ENCODE results near the gene FBL.
"Not testable (repeated sequence)": the region's sequence is repeated elsewhere in the genome, so short reads cannot be mapped to it uniquely, and the experiment has no call there.

Gene FBL

DNA sequence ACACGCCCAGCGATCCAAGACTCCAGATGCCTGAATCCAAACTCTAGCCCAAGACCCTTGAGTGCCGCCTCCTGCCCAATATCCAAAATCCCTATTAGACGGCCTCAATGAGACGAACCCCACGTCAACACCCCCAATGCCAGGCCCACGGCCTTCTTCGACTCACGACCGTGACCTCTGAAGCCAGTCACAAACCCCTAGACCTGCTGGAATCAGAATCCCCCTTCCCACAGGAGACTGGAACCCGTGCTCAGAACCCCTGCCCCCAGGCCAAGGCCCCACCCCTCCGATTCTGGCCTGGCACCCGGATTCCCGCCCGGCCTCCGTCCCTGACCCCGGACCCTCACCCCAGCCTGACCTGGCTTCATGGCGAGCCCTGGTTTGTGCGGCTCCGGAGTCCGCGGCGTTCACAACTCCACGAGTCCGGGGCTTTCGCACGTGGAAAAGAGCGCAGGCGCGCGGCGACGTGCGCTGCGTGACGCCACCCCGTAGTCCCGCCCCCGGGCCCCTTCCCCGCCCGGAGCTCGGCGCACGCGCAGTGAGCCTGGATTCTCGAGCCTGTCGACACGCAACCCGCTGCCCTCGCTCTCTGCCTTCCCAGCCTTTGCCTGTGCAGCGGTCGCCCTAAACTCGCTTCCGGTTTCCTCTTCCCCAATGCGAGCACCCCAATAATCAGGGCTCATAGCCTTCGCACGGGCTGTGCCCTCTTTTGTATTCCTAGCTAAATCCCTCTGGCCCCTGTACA is at the start of gene FBL:
Gene FBL, minus strand, starts transcription at position 447 of the 745 bp plus-strand sequence. Its CDS starts 79 bp downstream, at position 368.
- in situ Hi-C loops (cut with HindIII; ENCODE audit: low sequenced_read_pairs) = loop anchor here (10.0 kb wide), 1 partner anchor 61 kb away; no protein-coding TSS in a partner anchor

DNA sequence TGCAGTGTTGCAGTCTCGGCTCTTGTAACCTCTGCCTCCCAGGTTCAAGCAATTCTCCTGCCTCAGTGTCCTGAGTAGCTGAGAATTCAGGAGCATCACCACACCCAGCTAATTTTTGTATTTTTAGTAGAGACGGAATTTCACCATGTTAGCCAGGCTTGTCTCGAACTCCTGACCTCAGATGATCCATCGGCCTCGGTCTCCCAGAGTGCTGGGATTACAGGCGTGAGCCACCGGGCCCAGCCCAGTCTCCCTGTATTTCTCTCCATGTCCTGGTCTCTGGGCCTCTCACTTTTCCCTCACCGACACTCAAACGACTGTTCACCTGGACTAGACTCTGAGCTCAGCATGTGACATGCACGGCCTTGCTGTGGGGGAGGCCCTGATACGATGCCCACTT is 48.9 kb upstream of the FBL start:
- in situ Hi-C loops (cut with HindIII; ENCODE audit: low sequenced_read_pairs) = not testable (repeated sequence)

DNA sequence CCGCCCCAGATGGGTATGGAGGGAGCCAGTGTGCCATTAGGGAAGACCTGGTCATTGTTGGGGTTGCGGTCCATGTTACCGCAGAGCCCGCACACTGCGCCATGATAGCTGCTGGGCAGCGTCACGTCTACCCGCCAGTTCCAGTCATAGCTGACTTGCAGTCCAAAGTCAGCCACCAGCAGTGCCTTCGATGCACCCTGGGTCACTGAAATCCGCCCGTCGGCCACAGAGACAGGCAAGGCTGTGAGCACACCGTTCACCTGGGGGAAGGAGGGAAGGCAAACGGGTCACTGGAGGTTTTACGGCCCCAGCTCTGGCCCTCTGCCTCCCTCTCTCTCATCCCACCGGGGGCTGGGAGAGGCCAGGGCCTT is 48.0 kb upstream of the FBL start:
- in situ Hi-C loops (cut with HindIII; ENCODE audit: low sequenced_read_pairs) = not testable (repeated sequence)

DNA sequence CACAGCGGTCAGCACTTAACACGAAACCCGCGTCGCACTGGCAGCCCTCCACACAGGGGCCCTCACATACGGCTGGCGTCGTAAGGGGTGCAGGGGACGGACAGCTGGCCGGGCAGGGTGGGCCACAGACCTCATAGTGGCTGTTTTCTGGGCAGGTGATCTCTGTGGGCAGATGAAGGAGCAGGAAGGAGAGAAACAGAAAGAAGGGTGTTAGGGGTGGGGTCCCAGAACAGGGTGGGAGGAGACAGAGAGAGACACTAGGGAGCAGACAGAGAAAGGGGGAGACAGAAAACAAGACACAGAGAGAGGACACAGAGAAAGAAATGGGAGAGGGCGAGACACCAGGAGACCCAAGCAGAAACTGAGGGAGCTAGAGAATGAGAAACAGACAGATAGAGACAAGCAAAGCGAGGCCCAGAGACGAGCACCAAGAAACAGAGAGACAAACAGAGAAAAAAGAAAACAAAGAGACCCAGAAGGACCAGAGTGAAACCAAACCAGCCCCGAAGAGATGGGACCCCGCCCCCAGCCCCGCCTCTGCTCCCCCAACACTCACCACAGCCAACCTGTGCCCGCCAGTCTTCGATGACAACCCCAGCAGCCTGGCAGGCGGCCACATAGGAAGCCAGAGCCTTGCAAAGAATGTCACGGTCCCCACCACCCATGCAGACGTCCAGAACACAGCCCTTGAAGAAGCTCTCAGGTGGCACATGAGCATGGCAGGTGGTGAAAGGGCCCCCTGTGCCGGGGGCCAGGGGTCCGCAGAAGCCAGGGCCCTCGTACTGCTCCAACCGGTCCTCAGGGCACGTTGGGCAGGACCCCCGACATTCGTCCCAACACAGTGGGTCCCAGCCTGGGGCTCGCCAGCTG is 47.4 kb upstream of the FBL start:
- in situ Hi-C loops (cut with HindIII; ENCODE audit: low sequenced_read_pairs) = not testable (repeated sequence)

DNA sequence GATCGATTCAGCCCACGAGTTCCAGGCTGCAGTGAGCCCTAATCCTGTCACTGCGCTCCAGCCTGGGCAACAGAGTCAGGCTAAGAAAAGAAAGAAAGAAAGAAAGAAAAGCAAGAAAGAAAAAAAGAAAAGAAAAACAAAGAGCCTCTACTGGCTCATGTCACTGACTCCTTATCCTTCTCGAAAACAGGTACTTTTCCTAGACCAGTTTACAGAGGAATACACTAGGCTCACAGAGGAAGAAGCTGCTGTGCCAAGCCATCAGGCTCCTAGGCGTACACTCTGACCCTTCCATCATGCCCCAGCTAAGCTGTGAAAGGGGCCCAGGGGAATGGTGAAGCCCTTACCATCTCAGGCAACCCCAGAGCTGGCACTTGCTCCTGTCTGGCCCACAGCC is 46.3 kb upstream of the FBL start:
- in situ Hi-C loops (cut with HindIII; ENCODE audit: low sequenced_read_pairs) = not testable (repeated sequence)

DNA sequence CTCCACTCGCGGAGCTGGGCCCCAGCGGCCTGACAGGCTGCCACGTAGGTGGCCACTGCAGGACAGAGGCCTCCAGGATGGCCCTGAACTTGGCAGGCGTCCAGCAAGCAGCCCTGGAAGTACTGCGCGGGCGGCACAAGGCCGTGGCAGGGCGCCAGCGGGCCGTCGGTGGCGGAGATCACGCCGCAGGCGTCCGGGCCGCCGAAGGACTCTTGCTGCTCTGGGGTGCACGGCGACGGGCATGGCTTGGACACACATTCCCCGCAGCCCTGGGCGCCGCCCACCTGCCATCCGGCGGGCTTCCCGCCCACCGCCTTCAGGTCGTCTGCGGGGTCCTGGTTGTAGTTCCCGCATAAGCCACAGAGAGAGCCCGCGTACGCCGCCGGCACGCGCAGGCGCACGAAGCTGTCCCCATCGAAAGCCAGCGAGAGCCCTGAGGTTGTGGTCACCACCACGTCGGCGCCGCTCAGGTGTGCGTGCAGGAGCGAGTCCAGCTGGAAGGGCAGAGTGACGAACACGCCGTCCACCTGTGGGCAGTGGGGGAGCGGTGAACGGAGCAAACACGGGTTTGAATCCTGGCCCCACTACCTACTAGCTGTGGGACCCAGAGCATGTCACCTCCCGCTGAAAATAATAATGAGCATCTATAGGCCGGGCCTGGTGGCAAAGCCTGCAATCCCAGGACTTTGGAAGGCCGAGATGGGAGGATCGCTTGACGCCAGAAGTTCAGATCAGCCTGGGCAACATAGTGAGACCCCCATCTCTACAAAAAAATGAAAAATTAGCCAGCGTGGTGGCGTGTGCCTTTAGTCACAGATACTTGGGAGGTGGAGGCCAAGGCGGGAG is 45.7 kb upstream of the FBL start:
- in situ Hi-C loops (cut with HindIII; ENCODE audit: low sequenced_read_pairs) = not testable (repeated sequence)

DNA sequence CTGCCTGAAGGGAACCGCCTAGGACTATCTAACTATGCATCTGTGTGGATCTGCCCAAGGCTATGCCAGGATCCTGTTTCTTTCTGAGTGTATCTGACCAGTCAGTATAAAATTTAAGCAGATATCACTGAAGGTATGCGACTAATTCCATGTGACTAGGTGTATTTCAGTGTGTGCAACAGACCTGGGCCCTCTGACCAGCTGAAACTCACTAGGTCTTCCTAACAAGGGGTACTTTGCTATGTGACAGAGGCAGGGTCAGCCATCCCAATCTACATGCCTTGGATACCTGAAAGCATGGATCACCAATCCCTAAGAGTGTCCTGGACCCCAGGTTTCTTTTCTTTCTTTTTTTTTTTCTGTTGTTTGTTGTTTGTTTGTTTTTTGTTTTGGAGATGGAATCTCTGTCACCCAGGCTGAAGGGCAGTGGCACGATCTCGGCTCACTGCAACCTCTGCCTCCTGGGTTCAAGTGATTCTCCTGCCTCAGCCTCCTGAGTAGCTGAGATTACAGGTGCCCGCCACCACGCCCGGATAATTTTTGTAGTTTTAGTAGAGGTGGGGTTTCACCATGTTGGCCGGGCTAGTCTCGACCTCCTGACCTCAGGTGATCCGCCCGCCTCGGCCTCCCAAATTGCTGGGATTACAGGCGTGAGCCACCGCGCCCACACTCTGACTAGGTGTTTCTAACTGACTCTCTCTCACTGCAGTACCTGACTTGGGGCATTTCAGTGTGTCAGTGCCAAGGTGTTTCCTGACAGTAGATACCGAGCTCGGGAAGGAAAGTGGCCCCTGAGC is 44.8 kb upstream of the FBL start:
- in situ Hi-C loops (cut with HindIII; ENCODE audit: low sequenced_read_pairs) = no loop called here

DNA sequence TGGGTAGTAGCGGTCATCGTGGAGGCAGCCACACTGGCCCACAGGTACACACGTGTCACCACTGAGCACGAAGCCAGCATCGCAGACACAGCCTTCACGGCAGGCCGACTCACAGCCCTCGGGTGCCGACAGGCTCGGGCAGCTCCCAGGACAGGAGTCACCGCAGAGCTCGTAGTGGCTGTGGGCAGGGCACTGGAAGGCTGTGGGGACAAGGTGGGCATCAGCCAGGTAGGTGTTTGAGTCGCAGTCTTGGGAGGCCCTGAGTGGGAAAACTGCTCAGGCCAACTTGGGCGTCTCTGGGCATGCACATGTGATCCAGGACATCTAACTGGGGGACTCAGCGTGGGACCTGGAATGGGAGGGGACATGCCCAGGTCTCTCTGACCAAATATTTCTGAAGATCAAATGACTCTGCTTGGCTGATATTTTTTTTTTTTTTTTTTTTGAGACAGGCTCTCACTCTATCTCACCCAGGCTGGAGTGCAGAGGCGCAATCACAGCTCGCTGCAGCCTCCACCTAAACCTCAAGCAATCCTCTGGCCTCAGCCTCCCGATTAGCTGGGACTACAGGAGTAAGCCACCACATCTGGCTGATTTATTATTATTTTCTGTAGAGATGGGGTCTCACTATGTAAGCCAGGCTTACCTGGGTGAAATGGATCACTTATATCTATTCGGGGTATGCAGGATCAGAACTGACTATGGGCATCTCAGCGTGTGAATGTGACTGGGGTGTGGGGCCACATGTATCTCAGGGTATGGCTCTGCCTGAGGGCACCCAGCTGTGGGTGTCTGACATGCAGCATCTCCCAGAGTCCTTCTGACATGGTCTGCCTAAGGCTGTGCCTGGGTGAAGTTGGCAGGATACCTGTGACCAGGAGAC is 43.9 kb upstream of the FBL start:
- in situ Hi-C loops (cut with HindIII; ENCODE audit: low sequenced_read_pairs) = not testable (repeated sequence)

DNA sequence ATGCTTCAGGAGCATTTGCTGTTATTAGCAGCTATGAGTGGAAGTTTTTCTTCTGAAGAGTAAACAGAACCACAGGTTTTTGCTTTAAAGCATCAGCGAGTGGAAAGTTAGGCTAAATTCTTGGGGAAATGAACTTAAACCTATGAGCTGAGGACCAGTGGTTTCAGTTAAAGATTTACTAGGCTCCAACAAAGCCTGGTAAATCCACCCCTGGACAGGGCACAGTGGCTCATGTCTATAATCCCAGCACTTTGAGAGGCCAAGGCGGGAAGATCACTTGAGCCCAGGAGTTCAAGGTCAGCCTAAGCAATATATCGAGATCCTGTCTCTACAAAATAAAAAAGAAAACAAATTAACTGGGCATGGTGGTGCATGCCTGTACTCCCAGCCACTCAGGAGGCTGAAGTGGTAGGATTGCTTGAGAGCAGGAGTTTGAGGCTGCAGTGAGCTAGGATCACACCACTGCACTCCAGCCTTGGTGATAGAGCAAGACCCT is 41.3 kb upstream of the FBL start:
- in situ Hi-C loops (cut with HindIII; ENCODE audit: low sequenced_read_pairs) = not testable (repeated sequence)

DNA sequence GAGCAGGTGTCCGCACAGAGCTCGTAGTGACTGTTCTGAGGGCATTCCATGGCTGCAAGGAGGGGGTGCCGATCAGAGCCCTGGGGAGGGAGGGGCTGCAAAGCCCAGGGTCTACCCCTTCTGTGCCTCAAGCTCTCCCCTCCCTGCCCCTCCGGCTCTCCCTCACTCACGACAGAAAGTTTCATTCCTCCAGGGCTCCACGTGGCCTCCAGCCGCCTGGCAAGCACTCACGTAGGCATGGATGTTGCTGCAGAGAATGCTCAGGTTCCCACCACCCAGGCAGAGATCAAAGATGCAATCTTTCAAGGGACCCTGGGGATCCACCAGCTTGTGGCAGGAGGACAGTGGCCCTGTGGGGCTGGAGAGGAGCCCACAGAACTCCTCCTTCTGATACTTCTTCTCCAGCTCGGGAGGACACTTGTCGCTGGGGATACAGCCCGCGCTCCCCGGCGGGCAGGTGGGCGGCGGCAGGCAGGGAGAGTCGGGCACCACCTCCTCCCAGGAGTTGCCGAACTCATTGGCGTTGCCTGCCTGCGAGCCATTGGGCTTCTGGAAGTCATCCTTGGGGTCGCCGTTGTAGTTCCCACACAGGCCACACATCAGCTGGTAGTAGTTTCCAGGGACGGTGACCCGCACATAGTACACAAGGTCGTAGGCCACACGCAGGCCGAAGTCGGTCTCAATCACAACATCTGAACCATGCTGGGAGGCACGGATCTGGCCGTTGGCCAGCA is 39.8 kb upstream of the FBL start:
- in situ Hi-C loops (cut with HindIII; ENCODE audit: low sequenced_read_pairs) = not testable (repeated sequence)

DNA sequence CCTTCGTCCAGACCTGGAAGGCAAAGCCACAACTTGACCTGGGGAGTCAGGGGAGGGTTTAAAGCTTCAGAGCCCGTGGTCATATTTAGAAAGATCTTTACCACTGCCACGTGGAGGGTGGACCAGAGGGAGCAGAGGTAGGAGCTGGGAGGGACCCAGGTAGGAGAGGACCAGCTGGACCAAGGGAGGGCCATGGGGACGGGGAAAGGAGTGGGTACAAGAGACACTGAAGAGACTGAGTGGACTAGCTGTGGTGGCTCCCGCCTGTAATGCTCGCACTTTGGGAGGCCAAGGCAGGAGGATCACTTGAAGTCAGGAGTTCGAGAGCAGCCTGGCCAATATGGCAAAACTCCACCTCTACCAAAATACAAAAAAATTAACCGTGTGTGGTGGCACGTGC is 38.5 kb upstream of the FBL start:
- in situ Hi-C loops (cut with HindIII; ENCODE audit: low sequenced_read_pairs) = not testable (repeated sequence)

DNA sequence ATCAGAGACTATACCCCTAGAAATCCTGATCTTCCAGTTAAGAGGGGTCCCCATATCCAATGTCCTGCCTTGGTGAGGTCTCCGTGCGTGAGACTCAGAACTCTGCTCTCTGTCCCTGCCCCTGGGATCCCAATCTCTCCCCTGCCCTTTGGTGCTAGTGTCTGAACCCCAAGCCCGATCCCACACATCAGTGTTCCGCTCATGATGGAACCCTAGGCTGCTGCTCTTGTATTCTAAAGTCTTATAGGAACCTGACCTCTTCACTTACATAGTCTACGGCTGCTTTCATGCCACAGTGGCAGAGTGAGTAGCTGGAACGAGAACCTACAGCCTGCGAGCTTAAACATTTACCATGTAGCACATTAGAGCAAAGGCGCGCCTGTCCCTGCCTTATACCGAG is 36.5 kb upstream of the FBL start:
- in situ Hi-C loops (cut with HindIII; ENCODE audit: low sequenced_read_pairs) = not testable (repeated sequence)

DNA sequence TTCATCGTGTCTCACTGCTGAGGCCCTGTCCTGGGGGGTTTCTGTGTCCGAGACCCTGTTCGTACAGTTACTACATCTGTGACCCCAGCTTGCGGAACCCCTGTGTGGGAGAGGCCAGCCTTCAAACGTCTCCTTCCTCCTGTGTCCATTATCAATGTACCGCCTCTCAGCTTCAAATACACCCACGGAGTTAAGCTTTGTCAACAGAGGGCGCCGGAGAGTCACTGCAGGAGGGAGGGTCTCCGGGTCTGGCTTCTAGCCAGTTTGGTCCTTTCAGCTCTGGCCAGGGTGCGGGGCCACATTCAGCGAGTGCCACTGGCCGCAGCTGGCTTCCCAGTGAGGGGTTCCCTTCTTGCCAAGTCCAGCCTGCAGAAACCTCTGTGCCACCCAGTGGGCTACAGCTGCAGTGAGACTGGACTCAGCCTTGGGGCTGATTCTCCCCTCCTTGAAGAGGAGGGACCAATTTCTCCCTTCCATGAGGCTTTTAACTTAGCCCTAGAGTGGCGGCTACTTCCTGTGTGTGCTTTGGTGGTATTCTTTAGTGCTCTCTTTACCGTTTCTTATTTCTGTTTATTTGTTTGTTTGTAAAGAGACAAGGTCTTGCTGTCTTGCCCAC is 35.4 kb upstream of the FBL start:
- in situ Hi-C loops (cut with HindIII; ENCODE audit: low sequenced_read_pairs) = not testable (repeated sequence)

DNA sequence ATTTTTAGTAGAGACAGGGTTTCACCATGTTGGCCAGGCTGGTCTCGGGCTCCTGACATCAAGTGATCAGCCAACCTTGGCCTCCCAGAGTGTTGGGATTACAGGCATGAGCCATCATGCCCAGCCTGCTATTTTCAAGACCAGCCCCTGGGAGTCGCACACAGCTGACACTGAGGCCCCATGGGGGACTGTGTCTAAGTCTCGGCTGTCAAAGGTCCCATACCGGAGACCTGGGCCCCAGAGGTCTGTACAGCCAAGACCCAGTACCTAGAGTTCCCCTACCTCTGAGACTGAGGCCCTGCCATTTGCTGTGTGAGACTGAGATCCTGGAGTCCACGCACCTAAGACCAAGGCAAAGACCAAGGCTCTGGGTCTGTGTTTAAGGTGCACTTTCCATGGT is 34.1 kb upstream of the FBL start:
- in situ Hi-C loops (cut with HindIII; ENCODE audit: low sequenced_read_pairs) = not testable (repeated sequence)

DNA sequence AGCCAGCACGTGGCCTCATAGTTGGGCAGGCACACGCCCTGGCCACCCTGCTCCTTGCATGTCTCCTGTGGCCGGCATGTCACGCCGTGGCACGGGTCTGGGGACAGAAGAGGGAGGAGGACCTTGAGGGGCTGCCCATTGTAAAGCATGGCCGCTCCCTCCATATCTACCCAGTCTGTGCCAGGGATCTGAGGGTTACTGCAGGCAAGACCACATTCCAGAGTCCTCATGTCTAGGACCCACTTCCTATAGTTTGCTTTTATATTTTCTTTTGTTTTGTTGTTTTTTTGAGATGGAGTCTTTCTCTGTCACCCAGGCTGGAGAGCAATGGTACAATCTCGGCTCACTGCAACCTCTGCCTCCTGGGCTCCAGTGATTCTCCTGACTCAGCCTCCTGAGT is 33.6 kb upstream of the FBL start:
- in situ Hi-C loops (cut with HindIII; ENCODE audit: low sequenced_read_pairs) = not testable (repeated sequence)

DNA sequence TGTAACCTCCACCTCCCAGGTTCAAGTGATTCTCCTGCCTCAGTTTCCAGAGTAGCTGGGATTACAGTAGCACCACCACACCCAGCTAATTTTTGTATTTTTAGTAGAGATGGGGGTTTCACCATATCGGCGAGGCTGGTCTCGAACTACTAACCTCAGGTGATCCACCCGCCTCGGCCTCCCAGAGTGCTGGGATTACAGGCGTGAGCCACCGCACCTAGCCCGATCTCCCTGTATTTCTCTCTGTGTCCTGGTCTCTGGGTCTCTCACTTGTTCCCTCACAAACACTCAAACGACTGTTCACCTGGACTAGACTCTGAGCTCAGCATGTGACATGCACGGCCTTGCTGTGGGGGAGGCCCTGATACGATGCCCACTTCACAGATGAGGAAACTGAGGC is 32.7 kb upstream of the FBL start:
- in situ Hi-C loops (cut with HindIII; ENCODE audit: low sequenced_read_pairs) = not testable (repeated sequence)

DNA sequence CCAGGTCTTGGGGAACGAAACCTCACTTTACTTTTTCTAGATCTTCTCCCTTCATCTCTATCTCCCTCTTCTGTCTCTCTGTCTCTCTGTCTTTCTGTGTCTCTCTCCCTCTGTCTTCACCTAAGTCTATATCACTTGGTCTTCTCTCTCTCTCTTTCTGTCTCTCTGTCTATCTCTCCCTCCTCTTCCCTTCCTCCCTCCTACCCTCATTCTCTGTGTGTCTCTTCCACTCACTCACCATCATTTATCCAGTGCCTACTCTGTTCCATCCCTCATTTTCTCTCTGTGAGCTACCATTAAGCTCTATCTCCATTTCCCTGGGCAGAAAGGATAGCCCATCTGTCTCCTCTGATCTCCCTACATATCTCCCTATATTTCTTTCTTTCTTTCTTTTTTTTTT is 32.2 kb upstream of the FBL start:
- in situ Hi-C loops (cut with HindIII; ENCODE audit: low sequenced_read_pairs) = no loop called here

DNA sequence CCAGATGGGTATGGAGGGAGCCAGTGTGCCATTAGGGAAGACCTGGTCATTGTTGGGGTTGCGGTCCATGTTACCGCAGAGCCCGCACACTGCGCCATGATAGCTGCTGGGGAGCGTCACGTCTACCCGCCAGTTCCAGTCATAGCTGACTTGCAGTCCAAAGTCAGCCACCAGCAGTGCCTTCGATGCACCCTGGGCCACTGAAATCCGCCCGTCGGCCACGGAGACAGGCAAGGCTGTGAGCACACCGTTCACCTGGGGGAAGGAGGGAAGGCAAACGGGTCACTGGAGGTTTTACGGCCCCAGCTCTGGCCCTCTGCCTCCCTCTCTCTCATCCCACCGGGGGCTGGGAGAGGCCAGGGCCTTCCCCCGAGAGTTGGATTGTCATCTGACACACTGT is 31.8 kb upstream of the FBL start:
- in situ Hi-C loops (cut with HindIII; ENCODE audit: low sequenced_read_pairs) = not testable (repeated sequence)

Measured in endothelial cell of hepatic sinusoid (primary cell).